DLD1 (cell line): ENCODE measurements around the gene ATG10.
"Not testable (repeated sequence)": the region's sequence is repeated elsewhere in the genome, so short reads cannot be mapped to it uniquely, and the experiment has no call there.

Source experiments
- in situ Hi-C: cut with HindIII; loops from 2 replicates; pipeline ENCODE4 v1.10.0; 2017; ENCODE audit warnings: low sequenced_read_pairs

ATG10 gene

DNA sequence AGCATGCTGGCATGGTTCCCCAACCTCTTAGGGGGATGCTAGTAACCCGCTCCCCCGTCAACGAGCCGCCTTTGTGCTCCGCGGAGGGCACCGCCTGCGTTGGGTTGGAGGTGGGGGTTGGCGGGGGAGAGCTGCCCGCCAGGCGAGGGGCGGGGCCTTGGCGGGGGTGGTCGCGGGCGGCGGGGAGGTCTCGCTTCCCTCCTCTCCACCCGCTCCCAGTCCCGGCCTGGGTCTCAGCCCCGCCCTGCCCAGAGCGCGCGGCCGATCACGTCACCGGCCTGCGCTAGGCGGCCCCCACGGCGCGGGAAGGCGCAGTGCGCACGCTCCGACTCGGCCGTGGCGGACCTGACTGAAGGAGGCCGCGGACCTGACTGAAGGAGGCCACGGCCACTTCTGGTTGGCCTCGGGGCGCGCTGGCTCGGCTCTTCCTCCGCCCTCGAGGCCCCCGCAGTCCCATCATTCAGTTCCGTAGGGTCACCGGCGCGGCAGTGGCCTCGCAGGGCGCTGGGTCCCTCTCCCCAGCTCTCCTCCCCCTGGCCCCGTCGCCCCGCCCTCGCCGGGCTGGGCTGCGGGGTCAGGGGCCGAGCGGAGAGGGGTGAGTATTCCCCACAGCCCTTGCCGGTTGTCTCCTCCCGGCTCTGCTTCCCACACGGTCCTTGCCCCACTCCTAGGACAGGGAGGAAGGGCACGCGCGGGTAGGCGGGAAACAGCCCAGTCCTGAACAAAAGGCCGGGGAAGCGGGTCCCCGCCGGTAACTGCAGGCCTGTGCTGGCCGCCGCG lies at the start of gene ATG10:
Gene ATG10, plus strand, starts transcription at position 312 of the 780 bp plus-strand sequence. CDS start 15,548 bp downstream, outside the sequence.
- in situ Hi-C loops: no loop called here

- in situ Hi-C loops: no loop called here
These were observed 49.0 kb upstream of the ATG10 start for GRCh38 chr5:81922854-81923279.

- in situ Hi-C loops: no loop called here
These were observed 47.4 kb upstream of the ATG10 start for GRCh38 chr5:81924442-81924841.

GRCh38 chr5:81925009-81925408 lies 46.8 kb upstream of the ATG10 start:
- in situ Hi-C loops: no loop called here

DNA sequence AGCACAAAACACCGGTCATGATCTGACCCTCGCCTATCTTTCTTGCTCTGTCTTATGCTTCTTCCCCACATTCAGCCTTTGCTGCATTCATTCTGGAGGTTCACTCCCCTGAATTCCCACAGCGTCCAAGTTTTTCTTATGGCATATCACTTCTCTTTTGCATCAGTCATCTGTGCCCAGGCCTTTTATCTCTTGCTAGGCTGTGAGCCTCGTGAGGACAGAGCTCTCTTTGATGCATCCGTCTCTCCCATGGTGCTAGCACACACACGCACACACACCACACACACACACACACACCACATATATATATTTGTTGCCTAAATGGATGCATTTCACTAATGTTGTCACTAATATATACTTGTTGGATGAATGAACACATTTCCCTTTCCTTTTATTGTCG lies 45.8 kb upstream of the ATG10 start:
- in situ Hi-C loops: no loop called here

DNA sequence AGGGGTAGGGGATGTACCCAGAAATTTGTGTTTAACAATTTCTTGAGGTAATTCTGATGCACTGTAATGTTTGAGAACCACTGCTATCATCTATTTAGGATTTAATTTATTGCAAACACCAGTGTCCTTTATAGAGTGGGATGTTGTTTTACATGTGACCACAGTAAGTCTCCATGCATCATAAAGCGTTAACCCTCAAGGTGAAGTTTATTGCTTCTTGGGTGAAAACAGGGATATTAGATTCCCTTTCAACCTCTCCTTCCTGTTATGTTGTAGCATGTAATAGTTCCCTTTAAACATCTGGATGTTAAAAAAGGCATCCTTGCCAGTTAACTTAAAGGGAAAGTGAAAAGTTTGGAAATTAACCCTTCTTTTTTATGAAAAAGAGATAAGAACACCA lies 35.8 kb upstream of the ATG10 start:
- in situ Hi-C loops: no loop called here

GRCh38 chr5:81936750-81937149 lies 35.1 kb upstream of the ATG10 start:
- in situ Hi-C loops: no loop called here

DNA sequence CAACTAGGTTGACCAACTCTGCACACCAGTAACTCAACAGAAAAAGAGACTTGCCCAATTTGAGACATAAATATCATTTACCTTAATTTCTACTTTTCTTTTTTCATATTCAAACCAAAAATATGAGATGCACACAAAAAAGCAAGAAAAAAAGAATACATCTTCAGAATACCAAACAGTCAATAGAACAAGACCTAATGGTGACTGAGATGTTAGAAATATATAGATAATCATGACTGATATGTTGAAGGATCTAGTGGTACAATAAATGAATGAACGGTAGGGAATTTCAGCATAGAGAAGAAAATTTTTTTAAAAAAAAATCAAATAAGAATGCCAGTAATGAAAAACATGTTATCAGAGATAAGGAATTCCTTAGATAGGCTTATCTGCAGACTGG lies 29.1 kb upstream of the ATG10 start:
- in situ Hi-C loops: no loop called here

GRCh38 chr5:81948349-81948748 lies 23.5 kb upstream of the ATG10 start:
- in situ Hi-C loops: no loop called here

DNA sequence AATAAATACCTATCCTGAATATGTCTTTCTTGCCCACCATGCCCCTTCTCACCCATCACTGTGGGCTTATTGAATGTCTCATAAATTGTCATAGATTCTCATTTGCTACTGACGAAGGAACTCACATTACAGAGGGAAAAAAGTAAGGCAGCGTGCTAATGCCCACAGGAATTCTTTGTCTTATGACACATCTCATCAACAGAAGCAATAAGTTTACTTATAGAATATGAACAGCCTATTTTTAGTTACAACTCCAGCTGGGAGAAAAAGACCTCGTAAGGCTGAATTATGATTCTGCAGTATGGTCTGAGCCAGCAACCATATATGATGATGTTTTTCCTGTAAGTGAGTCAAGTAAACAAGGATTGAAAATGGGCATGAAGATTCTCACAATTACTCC lies 22.4 kb upstream of the ATG10 start:
- in situ Hi-C loops: no loop called here

- in situ Hi-C loops: no loop called here
These were observed 20.8 kb upstream of the ATG10 start for GRCh38 chr5:81950996-81951395.

DNA sequence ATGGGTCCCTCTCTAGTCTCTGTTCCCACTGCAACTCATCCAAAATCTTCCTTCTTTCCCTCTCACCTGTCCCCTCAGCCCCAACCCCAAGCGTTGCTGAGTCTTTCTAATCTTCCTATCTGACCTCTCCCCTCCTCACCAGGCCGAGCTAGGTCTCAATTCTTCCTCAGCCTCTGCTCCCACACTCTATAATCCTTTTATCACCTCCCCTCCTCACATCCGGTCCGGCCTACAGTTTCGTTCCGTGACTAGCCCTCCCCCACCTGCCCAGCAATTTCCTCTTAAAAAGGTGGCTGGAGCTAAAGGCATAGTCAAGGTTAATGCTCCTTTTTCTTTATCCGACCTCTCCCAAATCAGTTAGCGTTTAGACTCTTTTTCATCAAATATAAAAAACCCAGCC lies 17.0 kb upstream of the ATG10 start:
- in situ Hi-C loops: not testable (repeated sequence)

DNA sequence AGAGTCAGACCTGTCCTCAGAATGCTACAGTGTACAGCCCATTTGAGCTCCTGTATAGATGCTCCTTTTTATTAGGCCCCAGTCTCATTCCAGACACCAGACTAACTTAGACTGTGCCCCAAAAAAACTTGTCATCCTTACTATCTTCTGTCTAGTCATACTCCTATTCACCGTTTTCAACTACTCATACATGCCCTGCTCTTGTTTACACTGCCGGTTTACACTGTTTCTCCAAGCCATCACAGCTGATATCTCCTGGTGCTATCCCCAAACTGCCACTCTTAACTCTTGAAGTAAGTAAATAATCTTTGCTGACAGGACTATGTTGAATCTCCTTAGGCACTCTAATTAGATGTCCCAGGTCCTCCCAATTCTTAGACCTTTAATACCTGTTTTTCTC lies 13.7 kb upstream of the ATG10 start:
- in situ Hi-C loops: not testable (repeated sequence)

GRCh38 chr5:81961651-81962440 lies 10.0 kb upstream of the ATG10 start:
- in situ Hi-C loops: no loop called here

DNA sequence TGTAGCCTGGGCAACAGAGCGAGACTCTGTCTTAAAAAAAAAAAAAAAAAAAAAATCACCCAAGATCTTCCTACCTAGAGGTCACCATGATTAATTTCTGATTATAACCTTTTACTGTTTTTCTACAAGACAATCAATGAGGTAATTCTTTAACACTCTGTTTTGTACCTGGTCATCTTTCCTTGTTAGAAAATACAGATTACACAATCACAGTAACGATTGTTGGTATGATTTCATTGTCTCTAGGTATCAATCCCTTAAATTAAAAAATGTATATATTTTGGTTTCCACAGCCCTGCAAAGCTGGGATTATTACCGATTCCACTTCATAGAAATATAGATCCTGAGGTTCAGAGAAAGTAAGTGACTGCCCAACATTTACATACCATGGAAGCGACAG lies 8.3 kb upstream of the ATG10 start:
- in situ Hi-C loops: no loop called here

GRCh38 chr5:81965524-81965923 lies 6.3 kb upstream of the ATG10 start:
- in situ Hi-C loops: no loop called here

DNA sequence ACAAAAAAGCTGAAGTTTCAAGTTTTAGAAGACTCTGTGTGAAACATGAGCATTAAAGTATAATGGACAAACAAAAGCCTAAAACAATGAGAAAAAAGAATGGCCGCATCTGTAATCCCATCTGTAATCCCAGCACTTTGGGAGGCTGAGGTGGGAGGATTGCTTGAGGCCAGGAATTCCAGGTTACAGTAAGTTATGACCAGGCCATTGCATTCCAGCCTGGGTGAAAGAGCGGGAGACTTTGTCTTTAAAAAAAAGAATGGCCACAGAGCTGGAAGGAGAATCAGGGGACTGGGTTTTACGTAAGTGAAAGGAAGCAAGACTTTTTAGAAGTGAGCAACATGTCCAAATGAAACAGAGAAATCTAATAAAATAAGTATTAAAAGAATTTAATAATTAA lies 2.6 kb upstream of the ATG10 start:
- in situ Hi-C loops: no loop called here

DNA sequence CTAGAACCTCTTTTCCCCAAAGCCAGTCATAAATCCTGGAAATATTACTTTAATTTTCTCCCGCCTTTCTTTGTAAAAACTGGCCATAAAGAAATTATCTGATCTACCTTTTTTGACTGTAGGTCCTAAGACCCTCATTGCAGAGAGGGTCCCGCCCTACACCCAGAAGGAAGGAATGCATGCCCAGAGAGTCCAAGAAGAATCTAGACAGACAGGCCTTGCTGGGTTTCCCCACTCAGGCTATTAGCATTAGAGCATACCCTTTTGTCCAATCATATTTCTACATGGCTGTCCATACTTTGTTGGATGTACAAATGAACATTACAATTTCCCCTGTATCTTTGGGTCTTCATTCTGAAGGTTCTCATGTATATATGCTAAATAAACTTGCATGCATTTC lies 1.9 kb upstream of the ATG10 start:
- in situ Hi-C loops: no loop called here

- in situ Hi-C loops: no loop called here
These were observed 612 bp upstream of the ATG10 start for GRCh38 chr5:81971111-81971711.

- in situ Hi-C loops: no loop called here
These were observed 615 bp downstream of the ATG10 start for GRCh38 chr5:81972492-81972783.

DNA sequence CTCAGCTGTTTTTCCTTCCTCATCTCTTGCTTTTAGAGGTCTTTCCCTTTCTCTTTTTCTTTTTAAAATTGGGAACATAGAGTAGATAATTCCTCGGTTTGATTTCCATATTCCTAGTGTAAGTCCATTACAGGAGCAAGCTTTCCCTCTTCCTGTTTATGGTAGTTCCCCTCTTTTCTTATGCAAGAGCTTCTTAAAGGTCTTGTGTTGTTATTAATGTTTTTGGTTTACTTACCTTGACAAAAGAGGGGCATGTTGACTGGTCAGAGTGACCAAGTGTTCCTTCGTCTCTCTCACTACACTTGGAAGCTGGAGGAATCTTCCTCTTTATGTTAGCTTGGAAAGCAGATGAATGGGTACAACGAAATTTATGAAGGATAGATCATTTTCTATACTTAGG lies 8.3 kb downstream of the ATG10 start:
- in situ Hi-C loops: no loop called here
